HUDEP-2 (cell line): Measurements from ENCODE around the gene SERPINA12.
"Not testable (repeated sequence)": the region's sequence is repeated elsewhere in the genome, so short reads cannot be mapped to it uniquely, and the experiment has no call there.

Source experiments
- DNase-seq, 76 experiments: peaks; one replicate each; lab custom pipeline; 2025; ENCODE audit not compliant: unreplicated experiment in 76 of 76; lab: John Stamatoyannopoulos, UW

The SERPINA12 gene

GRCh38 chr14:94538070-94538740, 28.9 kb upstream of the SERPINA12 start:
- DNase-seq, result no peak

GRCh38 chr14:94536836-94537235, 27.6 kb upstream of the SERPINA12 start:
- peak in 4 of 76 experiments; percentile 1 to 32 (median 4) for DNase-seq

GRCh38 chr14:94535506-94535905, 26.2 kb upstream of the SERPINA12 start:
- no peak for DNase-seq

- no peak for DNase-seq
Measured at GRCh38 chr14:94532447-94532846, 23.2 kb upstream of the SERPINA12 start.

- DNase-seq, result no peak
Measured at GRCh38 chr14:94531187-94531586, 21.9 kb upstream of the SERPINA12 start.

- no peak for DNase-seq
Measured at GRCh38 chr14:94524093-94524492, 14.8 kb upstream of the SERPINA12 start.

GRCh38 chr14:94523265-94523664, 14.0 kb upstream of the SERPINA12 start:
- DNase-seq, result no peak

- DNase-seq, result no peak
Measured at GRCh38 chr14:94522115-94522724, 13.0 kb upstream of the SERPINA12 start.

- DNase-seq, result no peak
Measured at GRCh38 chr14:94521375-94522114, 12.3 kb upstream of the SERPINA12 start.

GRCh38 chr14:94517641-94518257, 8.5 kb upstream of the SERPINA12 start:
- DNase-seq, result no peak

GRCh38 chr14:94517248-94517640, 8.0 kb upstream of the SERPINA12 start:
- DNase-seq, result no peak

GRCh38 chr14:94515856-94516255, 6.6 kb upstream of the SERPINA12 start:
- DNase-seq, result no peak

GRCh38 chr14:94515426-94515825, 6.2 kb upstream of the SERPINA12 start:
- no peak for DNase-seq

GRCh38 chr14:94514351-94514750, 5.1 kb upstream of the SERPINA12 start:
- DNase-seq, result no peak

- not testable (repeated sequence) for DNase-seq
Measured at GRCh38 chr14:94510481-94510880, 1.2 kb upstream of the SERPINA12 start.

- DNase-seq, result no peak
Measured at GRCh38 chr14:94505641-94506040, 3.6 kb downstream of the SERPINA12 start.

GRCh38 chr14:94505206-94505605, 4.1 kb downstream of the SERPINA12 start:
- DNase-seq, result no peak

- DNase-seq, result no peak
Measured at GRCh38 chr14:94501588-94502516, 7.4 kb downstream of the SERPINA12 start.

GRCh38 chr14:94500264-94500663, 9.0 kb downstream of the SERPINA12 start:
- no peak for DNase-seq

- DNase-seq, result no peak
Measured at GRCh38 chr14:94499673-94500072, 9.6 kb downstream of the SERPINA12 start.
